Activated naive CD8-positive, alpha-beta T cell treated with anti-CD3 and anti-CD28 coated beads, Interleukin-2, amount 10 ng/mL, durations not matched to agents 7 days and 5 days (primary cell): ENCODE results near the gene WDR73. TPM values are rescaled to one million over a fixed set of nuclear protein-coding genes. Genes with fewer than 3 reads are reported as not detected.

ENCODE experiments used
- ATAC-seq: fragments of 150-1000 bp; cut with Tn5 transposase; one replicate; pipeline ENCODE4 v1.10.0; 2021; ENCODE audit warnings: low read depth, moderate library complexity
- POLR2A ChIA-PET: fragments of 350-600 bp; sonication (Branson Sonifier 250); formaldehyde crosslinking; loops from one replicate; lab custom pipeline; 2021; ENCODE audit warnings: antibody characterized with exemption; lab: Charles Lee
- DNase-seq: peaks from one replicate; pipeline ENCODE4 v3.0.0; 2021
- H3K27ac Mint-ChIP-seq: one replicate; pipeline ENCODE4 v1.8.0; 2022; ENCODE audit warnings: mild to moderate bottlenecking, mixed read lengths
- H3K27me3 Mint-ChIP-seq: one replicate; pipeline ENCODE4 v1.8.0; 2022; ENCODE audit warnings: mild to moderate bottlenecking, moderate library complexity, mixed read lengths
- H3K36me3 Mint-ChIP-seq: one replicate; pipeline ENCODE4 v1.8.0; 2021; ENCODE audit warnings: mild to moderate bottlenecking, mixed read lengths
- H3K4me1 Mint-ChIP-seq: one replicate; pipeline ENCODE4 v1.8.0; 2021; ENCODE audit warnings: mixed read lengths
- H3K4me3 Mint-ChIP-seq: one replicate; pipeline ENCODE4 v1.8.0; 2022; ENCODE audit warnings: mild to moderate bottlenecking, moderate library complexity, mixed read lengths
- H3K9me3 Mint-ChIP-seq: one replicate; pipeline ENCODE4 v1.8.0; 2021; ENCODE audit warnings: mixed read lengths
- total RNA-seq, 2 experiments: library from RNA; stranded (reverse); gene quantifications; one replicate each; pipeline ENCODE4 v1.2.3, GENCODE V29; 2021

WDR73 gene
- total RNA-seq, 2 experiments from 2014 or later: 26.8 to 27.9 TPM

- POLR2A ChIA-PET: no interaction called here
- DNase-seq (no peak), ATAC-seq (no peak)
- peaks cover 1% of the 10 kb centered on the region for H3K4me1 Mint-ChIP-seq
- no peak overlapping the region for H3K27ac Mint-ChIP-seq
- H3K36me3 Mint-ChIP-seq: peaks cover 39% of the 10 kb centered on the region
- H3K9me3 Mint-ChIP-seq: peaks cover 11% of the 10 kb centered on the region
- no peaks in the 10 kb centered on the region for H3K27me3 Mint-ChIP-seq
- H3K4me3 Mint-ChIP-seq: no peak overlapping the region
Measured at GRCh38 chr15:84625123-84625522, 29.0 kb downstream of the WDR73 start.

GRCh38 chr15:84624359-84624758 lies 29.7 kb downstream of the WDR73 start:
- POLR2A ChIA-PET: no interaction called here
- DNase-seq (no peak), ATAC-seq (no peak)
- no peaks in the 10 kb centered on the region for H3K4me1 Mint-ChIP-seq
- H3K27ac Mint-ChIP-seq: no peak overlapping the region
- no peak overlapping the region for H3K4me3 Mint-ChIP-seq
- H3K9me3 Mint-ChIP-seq: peaks cover 13% of the 10 kb centered on the region
- peaks cover 43% of the 10 kb centered on the region for H3K36me3 Mint-ChIP-seq
- no peaks in the 10 kb centered on the region for H3K27me3 Mint-ChIP-seq

GRCh38 chr15:84621358-84621979 lies 32.6 kb downstream of the WDR73 start:
- POLR2A ChIA-PET: interaction anchor here (1.1 to 3.4 kb wide), 3 partner anchors 10 to 20 kb away, joined by 3 to 14 read pairs (median 3); no protein-coding TSS in a partner anchor
- Mint-ChIP-seq H3K9me3 (peaks cover 14% of the 10 kb centered on the region), H3K4me3 (no peak overlapping the region), H3K36me3 (peaks cover 44% of the 10 kb centered on the region), H3K27ac (no peak overlapping the region), H3K27me3 (no peaks in the 10 kb centered on the region), H3K4me1 (no peaks in the 10 kb centered on the region)
- DNase-seq: no peak
- no peak for ATAC-seq

- H3K36me3 Mint-ChIP-seq: peaks cover 44% of the 10 kb centered on the region
- no peak for ATAC-seq
- POLR2A ChIA-PET: interaction anchor here (1.5 to 3.4 kb wide), 2 partner anchors 10 to 15 kb away, joined by 3 to 14 read pairs; no protein-coding TSS in a partner anchor
Measured at GRCh38 chr15:84620626-84621025, 33.5 kb downstream of the WDR73 start.

GRCh38 chr15:84616235-84616634 lies 37.8 kb downstream of the WDR73 start:
- peaks cover 3% of the 10 kb centered on the region for H3K4me1 Mint-ChIP-seq
- H3K9me3 Mint-ChIP-seq: peaks cover 12% of the 10 kb centered on the region
- DNase-seq (no peak), ATAC-seq (no peak)
- peaks cover 17% of the 10 kb centered on the region for H3K36me3 Mint-ChIP-seq
- no peak overlapping the region for H3K27ac Mint-ChIP-seq
- H3K27me3 Mint-ChIP-seq: no peaks in the 10 kb centered on the region
- POLR2A ChIA-PET: interaction anchor here (0.8 kb wide), 1 partner anchor 14 kb away, joined by 9 read pairs; no protein-coding TSS in a partner anchor
- H3K4me3 Mint-ChIP-seq: no peak overlapping the region

More at GRCh38 chr15:84620626-84621025, 33.5 kb downstream of the WDR73 start:
- Mint-ChIP-seq H3K9me3 (peaks cover 14% of the 10 kb centered on the region), H3K27me3 (no peaks in the 10 kb centered on the region), H3K27ac (no peak overlapping the region), H3K4me1 (peaks cover 3% of the 10 kb centered on the region), H3K4me3 (no peak overlapping the region)
- DNase-seq: no peak

- Mint-ChIP-seq H3K4me1 (peaks cover 3% of the 10 kb centered on the region), H3K27me3 (no peaks in the 10 kb centered on the region), H3K9me3 (no peaks in the 10 kb centered on the region), H3K27ac (no peak overlapping the region), H3K36me3 (peaks cover 6% of the 10 kb centered on the region), H3K4me3 (no peak overlapping the region)
- DNase-seq (no peak), ATAC-seq (no peak)
- POLR2A ChIA-PET: no interaction called here
Measured at GRCh38 chr15:84611631-84612030, 42.5 kb downstream of the WDR73 start.

- H3K27me3 Mint-ChIP-seq: no peaks in the 10 kb centered on the region
- POLR2A ChIA-PET: interaction anchor here (0.6 kb wide), 1 partner anchor 39 kb away, joined by 5 read pairs; no protein-coding TSS in a partner anchor
- H3K27ac Mint-ChIP-seq: no peak overlapping the region
- H3K36me3 Mint-ChIP-seq: peaks cover 12% of the 10 kb centered on the region
- DNase-seq (no peak), ATAC-seq (no peak)
- H3K9me3 Mint-ChIP-seq: no peaks in the 10 kb centered on the region
- H3K4me1 Mint-ChIP-seq: peaks cover 10% of the 10 kb centered on the region
- H3K4me3 Mint-ChIP-seq: no peak overlapping the region
Measured at GRCh38 chr15:84609818-84610525, 44.1 kb downstream of the WDR73 start.

- Mint-ChIP-seq H3K27ac (no peak overlapping the region), H3K36me3 (peaks cover 17% of the 10 kb centered on the region), H3K4me1 (peaks cover 14% of the 10 kb centered on the region), H3K27me3 (no peaks in the 10 kb centered on the region), H3K9me3 (no peaks in the 10 kb centered on the region), H3K4me3 (no peak overlapping the region)
- POLR2A ChIA-PET: interaction anchor here (1.1 kb wide), 1 partner anchor 11 kb away, joined by 3 read pairs; no protein-coding TSS in a partner anchor
- no peak for ATAC-seq
- no peak for DNase-seq
Measured at GRCh38 chr15:84608707-84609284, 45.3 kb downstream of the WDR73 start.

GRCh38 chr15:84606653-84607120 lies 47.4 kb downstream of the WDR73 start:
- H3K4me1 Mint-ChIP-seq: peaks cover 21% of the 10 kb centered on the region
- no peak for ATAC-seq

GRCh38 chr15:84605554-84605882 lies 48.6 kb downstream of the WDR73 start:
- Mint-ChIP-seq H3K4me1 (peaks cover 21% of the 10 kb centered on the region), H3K27ac (peak overlapping the region; percentile 47), H3K27me3 (no peaks in the 10 kb centered on the region), H3K9me3 (no peaks in the 10 kb centered on the region), H3K4me3 (peak overlapping the region; percentile 29), H3K36me3 (peaks cover 17% of the 10 kb centered on the region)
- ATAC-seq (no peak), DNase-seq (no peak)
- POLR2A ChIA-PET: interaction anchor here (0.8 to 1.6 kb wide), 3 partner anchors 16 to 28 kb away, joined by 3 to 5 read pairs (median 3); no protein-coding TSS in a partner anchor

More at GRCh38 chr15:84606653-84607120, 47.4 kb downstream of the WDR73 start:
- H3K36me3 Mint-ChIP-seq: peaks cover 17% of the 10 kb centered on the region
- no peaks in the 10 kb centered on the region for H3K27me3 Mint-ChIP-seq
- H3K27ac Mint-ChIP-seq: no peak overlapping the region
- H3K9me3 Mint-ChIP-seq: no peaks in the 10 kb centered on the region
- no peak for DNase-seq
- no peak overlapping the region for H3K4me3 Mint-ChIP-seq
- POLR2A ChIA-PET: no interaction called here

GRCh38 chr15:84604826-84605553 lies 49.1 kb downstream of the WDR73 start:
- DNase-seq (no peak), ATAC-seq (no peak)
- H3K36me3 Mint-ChIP-seq: peaks cover 17% of the 10 kb centered on the region
- peaks cover 23% of the 10 kb centered on the region for H3K4me1 Mint-ChIP-seq
- POLR2A ChIA-PET: interaction anchor here (0.8 to 1.6 kb wide), 4 partner anchors 16 to 30 kb away, joined by 3 to 5 read pairs (median 3); no protein-coding TSS in a partner anchor
- H3K9me3 Mint-ChIP-seq: no peaks in the 10 kb centered on the region
- peak overlapping the region; percentile 29 for H3K4me3 Mint-ChIP-seq
- H3K27ac Mint-ChIP-seq: peak overlapping the region; percentile 47
- no peaks in the 10 kb centered on the region for H3K27me3 Mint-ChIP-seq

- Mint-ChIP-seq H3K4me3 (peak overlapping the region; percentile 31), H3K27ac (no peak overlapping the region), H3K27me3 (no peaks in the 10 kb centered on the region), H3K4me1 (peaks cover 34% of the 10 kb centered on the region), H3K36me3 (peaks cover 17% of the 10 kb centered on the region), H3K9me3 (no peaks in the 10 kb centered on the region)
- POLR2A ChIA-PET: interaction anchor here (1.6 kb wide), 1 partner anchor 28 kb away, joined by 5 read pairs; no protein-coding TSS in a partner anchor
- ATAC-seq: no peak
- DNase-seq: no peak
Measured at GRCh38 chr15:84603630-84604379, 50.3 kb downstream of the WDR73 start.
